Measurements from ENCODE around the gene RABGGTA. TPM values are rescaled to one million over a fixed set of nuclear protein-coding genes. Genes with fewer than 3 reads are reported as not detected.

Gene RABGGTA
- polyA plus RNA-seq, 3 donors: 34.5 to 125 (median 35.4) TPM

DNA sequence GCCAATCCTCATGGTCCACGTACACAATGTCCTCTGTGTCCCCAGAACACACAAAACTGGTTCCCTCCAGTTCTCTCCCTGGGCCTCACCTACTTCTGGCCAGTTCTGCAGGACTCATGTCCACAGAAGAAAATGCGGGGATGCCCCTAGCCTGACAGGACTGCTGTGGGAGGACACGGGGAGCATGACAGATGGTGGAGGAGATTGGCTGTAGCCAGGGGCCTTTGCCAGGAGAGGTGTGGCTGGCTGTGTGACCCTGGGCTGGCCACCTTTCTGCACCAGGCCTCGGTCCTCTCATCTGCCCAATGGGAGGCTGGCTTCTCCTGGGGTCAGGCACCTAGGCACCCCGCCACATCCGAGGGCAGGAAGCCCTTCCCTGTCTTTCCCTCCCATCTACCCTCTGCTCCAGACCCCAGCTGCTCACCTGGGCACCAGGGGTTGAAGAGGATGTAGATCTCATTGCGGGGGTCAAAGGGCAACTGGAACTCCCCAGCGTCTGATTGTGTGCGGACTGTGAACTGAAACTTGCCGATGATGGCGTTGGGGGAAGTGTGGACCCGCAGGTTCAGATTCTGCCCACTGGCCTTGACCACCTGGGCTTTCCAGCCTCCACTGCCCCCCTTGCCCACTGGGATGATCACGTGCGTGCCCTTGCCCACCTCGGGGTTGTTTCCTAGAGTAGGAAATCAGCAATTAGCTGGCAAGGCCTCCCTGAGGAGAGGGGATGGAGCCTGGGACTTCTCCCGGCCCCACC, 11.2 kb downstream of the RABGGTA start:
- no peak overlapping the region for H2AFZ ChIP-seq (ENCODE audit: insufficient read depth, low read depth, low read length, poor library complexity, severe bottlenecking)
- intact Hi-C loops (cut with micrococcal nuclease): no loop called here
- no peak overlapping the region for H3K4me2 ChIP-seq (replicated peaks; ENCODE audit: extremely low read depth, low read length, poor library complexity, severe bottlenecking)
- WGBS (ENCODE audit: insufficient coverage): 94% methylated on average over 10 of the region's 16 CpGs
- H3K27me3 ChIP-seq (ENCODE audit: control insufficient read depth in 2 of 2, insufficient read depth in 2 of 2, low read length in 2 of 2): no peaks in the 10 kb centered on the region
- Mint-ChIP-seq H3K27ac (no peak overlapping the region), H3K36me3 (peaks cover 67 to 81% of the 10 kb centered on the region in 2 donors), H3K27me3 (ENCODE audit: low read depth in 3 of 3) (peaks cover 0 to 2% (median 1%) of the 10 kb centered on the region in 3 donors), H3K9me3 (no peaks in the 10 kb centered on the region), H3K4me1 (no peaks in the 10 kb centered on the region), H3K4me3 (no peak overlapping the region)
- H4K20me1 ChIP-seq (ENCODE audit: insufficient read depth, low read length): no peaks in the 10 kb centered on the region
- H3K9me3 ChIP-seq (replicated peaks in 1 of 2; ENCODE audit: control insufficient read depth in 1 of 2, insufficient read depth in 1 of 2, low read length in 2 of 2): no peaks in the 10 kb centered on the region
- H3K79me2 ChIP-seq (ENCODE audit: insufficient read depth, low read length): no peaks in the 10 kb centered on the region
- H3K9ac ChIP-seq (ENCODE audit: insufficient read depth, low read length, poor library complexity, severe bottlenecking): no peak overlapping the region
- TF ChIP-seq, protein P1, sequence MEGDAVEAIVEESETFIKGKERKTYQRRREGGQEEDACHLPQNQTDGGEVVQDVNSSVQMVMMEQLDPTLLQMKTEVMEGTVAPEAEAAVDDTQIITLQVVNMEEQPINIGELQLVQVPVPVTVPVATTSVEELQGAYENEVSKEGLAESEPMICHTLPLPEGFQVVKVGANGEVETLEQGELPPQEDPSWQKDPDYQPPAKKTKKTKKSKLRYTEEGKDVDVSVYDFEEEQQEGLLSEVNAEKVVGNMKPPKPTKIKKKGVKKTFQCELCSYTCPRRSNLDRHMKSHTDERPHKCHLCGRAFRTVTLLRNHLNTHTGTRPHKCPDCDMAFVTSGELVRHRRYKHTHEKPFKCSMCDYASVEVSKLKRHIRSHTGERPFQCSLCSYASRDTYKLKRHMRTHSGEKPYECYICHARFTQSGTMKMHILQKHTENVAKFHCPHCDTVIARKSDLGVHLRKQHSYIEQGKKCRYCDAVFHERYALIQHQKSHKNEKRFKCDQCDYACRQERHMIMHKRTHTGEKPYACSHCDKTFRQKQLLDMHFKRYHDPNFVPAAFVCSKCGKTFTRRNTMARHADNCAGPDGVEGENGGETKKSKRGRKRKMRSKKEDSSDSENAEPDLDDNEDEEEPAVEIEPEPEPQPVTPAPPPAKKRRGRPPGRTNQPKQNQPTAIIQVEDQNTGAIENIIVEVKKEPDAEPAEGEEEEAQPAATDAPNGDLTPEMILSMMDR (IDR thresholded peaks at IDR 0.05): no peak
- peaks cover 39 to 80% of the 10 kb centered on the region in 2 donors for H3K36me3 ChIP-seq (replicated peaks in 1 of 2; ENCODE audit: control insufficient read depth in 1 of 2, insufficient read depth in 2 of 2, low read length in 2 of 2)
- no peak overlapping the region for H3K27ac ChIP-seq (ENCODE audit: low read depth in 1 of 2, low read length in 2 of 2)
- no peak for DNase-seq
- no peak overlapping the region for H3K4me3 ChIP-seq (replicated peaks in 1 of 3; ENCODE audit: low read depth in 2 of 3, low read length in 3 of 3)
- H3K4me1 ChIP-seq (ENCODE audit: control insufficient read depth in 1 of 2, insufficient read depth in 2 of 2, low read length in 2 of 2): no peaks in the 10 kb centered on the region

DNA sequence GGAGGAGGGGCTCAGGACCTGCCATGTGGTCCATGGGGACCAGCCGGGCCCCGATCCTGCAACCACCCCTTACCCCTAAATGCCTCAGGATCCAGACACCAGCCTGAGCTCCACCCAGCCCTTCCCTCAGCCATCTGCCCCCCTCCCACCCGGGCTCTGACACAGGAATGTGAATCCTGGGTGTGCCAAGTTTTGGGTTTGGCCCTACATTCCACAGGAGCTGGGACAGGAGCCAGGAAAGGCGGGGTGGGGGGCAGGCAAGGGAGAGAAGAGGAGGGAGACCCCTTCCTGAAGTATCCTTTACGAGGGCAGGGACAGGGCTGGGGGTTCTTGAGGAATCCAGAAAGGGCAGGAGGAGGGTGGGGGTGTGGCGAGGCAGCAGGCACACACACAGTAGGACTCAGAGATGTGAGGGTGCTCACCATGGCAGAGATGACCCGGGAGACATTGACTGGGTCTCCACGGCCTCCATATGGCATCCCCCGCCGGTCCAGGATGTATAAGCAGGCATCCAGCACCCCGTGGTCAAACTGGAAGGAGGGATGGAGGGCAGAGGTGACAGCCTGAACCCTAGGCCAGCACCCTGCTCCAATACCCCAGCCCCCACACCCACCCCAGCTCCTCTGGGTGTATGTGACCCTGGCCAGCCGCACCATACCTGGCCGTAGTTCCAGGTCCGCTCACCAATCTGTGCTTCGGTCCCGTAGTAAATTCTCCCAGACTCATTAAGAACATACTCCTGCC, 11.9 kb downstream of the RABGGTA start:
- no peak for DNase-seq

More for the DNA sequence above, 11.9 kb downstream of the RABGGTA start:
- Histone ChIP-seq H4K20me1 (ENCODE audit: insufficient read depth, low read length) (no peaks in the 10 kb centered on the region), H3K36me3 (replicated peaks in 1 of 2; ENCODE audit: control insufficient read depth in 1 of 2, insufficient read depth in 2 of 2, low read length in 2 of 2) (peaks cover 42 to 80% of the 10 kb centered on the region in 2 donors), H3K27ac (ENCODE audit: low read depth in 1 of 2, low read length in 2 of 2) (no peak overlapping the region), H3K4me2 (replicated peaks; ENCODE audit: extremely low read depth, low read length, poor library complexity, severe bottlenecking) (no peak overlapping the region), H3K9me3 (replicated peaks in 1 of 2; ENCODE audit: control insufficient read depth in 1 of 2, insufficient read depth in 1 of 2, low read length in 2 of 2) (no peaks in the 10 kb centered on the region), H3K4me3 (replicated peaks in 1 of 3; ENCODE audit: low read depth in 2 of 3, low read length in 3 of 3) (no peak overlapping the region), H2AFZ (ENCODE audit: insufficient read depth, low read depth, low read length, poor library complexity, severe bottlenecking) (no peak overlapping the region), H3K4me1 (ENCODE audit: control insufficient read depth in 1 of 2, insufficient read depth in 2 of 2, low read length in 2 of 2) (no peaks in the 10 kb centered on the region), H3K79me2 (ENCODE audit: insufficient read depth, low read length) (no peaks in the 10 kb centered on the region), H3K9ac (ENCODE audit: insufficient read depth, low read length, poor library complexity, severe bottlenecking) (no peak overlapping the region), H3K27me3 (ENCODE audit: control insufficient read depth in 2 of 2, insufficient read depth in 2 of 2, low read length in 2 of 2) (no peaks in the 10 kb centered on the region)
- H3K4me1 Mint-ChIP-seq: no peaks in the 10 kb centered on the region
- H3K36me3 Mint-ChIP-seq: peaks cover 66 to 81% of the 10 kb centered on the region in 2 donors
- TF ChIP-seq, protein P1 (IDR thresholded peaks at IDR 0.05): no peak
- peaks cover 0 to 2% (median 1%) of the 10 kb centered on the region in 3 donors for H3K27me3 Mint-ChIP-seq (ENCODE audit: low read depth in 3 of 3)
- no peak overlapping the region for H3K4me3 Mint-ChIP-seq
- over 99% methylated on average over 10 of the region's 16 CpGs for WGBS (ENCODE audit: insufficient coverage)
- intact Hi-C loops (cut with micrococcal nuclease): no loop called here
- no peak overlapping the region for H3K27ac Mint-ChIP-seq
- no peaks in the 10 kb centered on the region for H3K9me3 Mint-ChIP-seq
